HT1080 (cell line): ENCODE results near the gene RASD2. TPM values are rescaled to one million over a fixed set of nuclear protein-coding genes. Genes with fewer than 3 reads are reported as not detected.
"Not testable (repeated sequence)": the region's sequence is repeated elsewhere in the genome, so short reads cannot be mapped to it uniquely, and the experiment has no call there.

ENCODE experiments used
- DNase-seq: peaks from one replicate; pipeline ENCODE4 v3.0.0-alpha.2; 2015; ENCODE audit warnings: low read depth
- polyA plus RNA-seq, 2 experiments: library from polyadenylated mRNA; depleted of rRNA; stranded (reverse); fragments of >200 nt; gene quantifications; 2 replicates each; pipeline ENCODE4 v1.2.3, GENCODE V29; 2015
- total RNA-seq: library from RNA; depleted of rRNA; stranded (reverse); fragments of >200 nt; shearing (Covaris generic); gene quantifications from 2 replicates; pipeline ENCODE4 v1.2.3, GENCODE V29; 2014; rRNA removed

The RASD2 gene, protein sequence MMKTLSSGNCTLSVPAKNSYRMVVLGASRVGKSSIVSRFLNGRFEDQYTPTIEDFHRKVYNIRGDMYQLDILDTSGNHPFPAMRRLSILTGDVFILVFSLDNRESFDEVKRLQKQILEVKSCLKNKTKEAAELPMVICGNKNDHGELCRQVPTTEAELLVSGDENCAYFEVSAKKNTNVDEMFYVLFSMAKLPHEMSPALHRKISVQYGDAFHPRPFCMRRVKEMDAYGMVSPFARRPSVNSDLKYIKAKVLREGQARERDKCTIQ
- total RNA-seq, result not detected in 2 replicates
- polyA plus RNA-seq (2015; cell fraction: cytosol; rRNA removed), result 0.03 and 0.12 TPM in 2 replicates
- 0.07 TPM in 1 of 2 replicates, not detected in the other for polyA plus RNA-seq (2015; cell fraction: nucleus; rRNA removed)

DNA sequence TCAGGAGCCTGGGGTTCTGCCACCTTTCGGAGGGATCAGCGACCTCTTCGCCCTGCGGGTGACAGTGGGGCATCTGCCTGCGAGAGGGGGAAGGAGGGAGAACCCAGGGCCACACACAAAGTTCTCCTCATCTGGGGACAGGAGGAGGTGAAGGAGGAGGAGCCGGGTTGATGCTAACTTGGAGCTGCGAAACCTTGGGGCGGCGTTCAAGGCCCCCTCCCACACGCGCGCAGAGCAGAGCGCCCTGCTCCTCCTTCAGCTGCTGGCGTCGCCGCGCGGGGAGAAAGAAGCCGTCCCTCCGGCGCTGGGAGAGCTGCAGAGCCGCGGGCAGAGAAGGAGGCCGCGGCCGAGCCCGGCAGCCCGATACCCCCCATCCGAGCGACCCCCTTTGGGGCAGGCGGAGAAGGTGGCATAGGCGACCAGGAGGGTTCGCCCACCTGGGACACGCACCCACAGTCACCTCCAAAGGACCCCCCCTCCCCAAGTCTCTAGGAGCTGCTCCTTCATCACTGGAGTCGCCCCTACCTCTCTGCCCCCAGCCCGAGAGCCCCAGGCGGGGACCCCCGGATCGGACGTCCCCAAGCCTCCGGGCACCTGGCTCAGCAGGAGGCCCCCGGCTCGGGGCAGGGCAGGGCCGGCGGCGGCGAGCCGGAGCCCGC lies at the start of gene RASD2:
Gene RASD2, plus strand, starts transcription at position 237 of the 659 bp plus-strand sequence. CDS start 5,979 bp downstream, outside the sequence.
- no peak for DNase-seq

DNA sequence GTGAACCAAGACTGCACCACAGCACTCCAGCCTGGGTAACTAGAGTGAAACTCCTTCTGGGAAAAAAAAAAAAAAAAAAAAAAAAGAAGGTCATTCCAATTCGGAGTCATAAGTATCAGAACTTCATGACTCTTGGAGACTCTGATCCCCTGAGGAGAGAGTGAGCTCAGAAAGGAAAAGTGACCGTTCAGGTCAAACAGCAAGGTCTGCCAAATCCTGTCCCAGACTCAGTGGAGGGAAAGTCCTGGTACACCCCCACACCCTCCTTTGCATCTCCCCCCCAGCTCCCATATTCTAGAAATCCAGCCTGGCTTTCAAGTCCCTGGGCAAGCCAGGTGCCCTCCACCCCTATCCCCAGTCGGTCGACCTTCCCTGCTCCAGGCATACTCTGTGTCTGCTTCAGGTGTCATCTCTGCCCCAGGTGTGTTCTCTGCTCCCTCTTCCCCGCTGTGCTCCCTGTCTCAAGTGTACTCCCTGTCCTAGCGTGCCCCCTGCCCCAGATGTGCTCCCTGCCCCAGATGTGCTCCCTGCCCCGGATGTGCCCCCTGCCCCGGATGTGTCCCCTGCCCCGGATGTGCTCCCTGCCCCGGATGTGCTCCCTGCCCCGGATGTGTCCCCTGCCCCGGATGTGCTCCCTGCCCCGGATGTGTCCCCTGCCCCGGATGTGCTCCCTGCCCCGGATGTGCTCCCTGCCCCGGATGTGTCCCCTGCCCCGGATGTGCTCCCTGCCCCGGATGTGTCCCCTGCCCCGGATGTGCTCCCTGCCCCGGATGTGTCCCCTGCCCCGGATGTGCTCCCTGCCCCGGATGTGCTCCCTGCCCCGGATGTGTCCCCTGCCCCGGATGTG lies 49.3 kb upstream of the RASD2 start:
- not testable (repeated sequence) for DNase-seq

DNA sequence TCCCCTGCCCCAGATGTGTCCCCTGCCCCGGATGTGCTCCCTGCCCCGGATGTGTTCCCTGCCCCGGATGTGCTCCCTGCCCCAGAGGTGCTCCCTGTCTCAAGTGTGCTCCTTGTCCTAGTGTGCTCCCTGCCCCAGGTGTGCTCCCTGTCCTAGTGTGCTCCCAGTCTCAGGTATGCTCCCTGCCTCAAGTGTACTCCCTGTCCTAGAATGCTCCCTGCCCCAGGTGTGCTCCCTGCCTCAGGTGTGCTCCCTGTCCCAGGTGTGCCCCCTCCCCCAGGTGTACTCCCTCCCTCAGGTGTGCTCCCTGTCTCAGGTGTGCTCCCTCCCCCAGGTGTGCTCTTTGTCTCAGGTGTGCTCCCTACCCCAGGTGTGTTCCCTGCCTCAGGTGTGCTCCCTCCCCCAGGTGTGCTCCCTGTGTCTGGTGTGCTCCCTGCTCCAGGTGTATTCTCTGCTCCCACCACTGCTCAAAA lies 48.7 kb upstream of the RASD2 start:
- no peak for DNase-seq

DNA sequence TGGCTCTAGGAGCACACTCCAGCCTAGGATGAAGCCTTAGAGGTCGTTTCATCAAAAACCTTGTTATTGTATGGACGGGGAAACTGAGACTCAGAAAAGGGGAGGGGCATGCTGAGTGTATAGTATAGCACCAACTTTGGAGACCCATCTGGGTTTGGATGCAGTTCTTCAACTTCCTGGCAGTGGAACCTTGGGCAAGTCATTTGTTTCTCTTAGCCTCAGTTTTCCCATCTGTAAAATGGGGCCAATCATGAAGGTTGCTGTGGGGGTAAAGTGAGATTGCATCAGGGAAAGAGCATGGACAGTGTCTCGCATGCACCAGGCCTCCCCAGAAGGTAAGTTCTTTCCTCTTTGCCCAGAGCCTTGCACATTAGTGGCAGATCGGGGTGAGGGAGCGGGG lies 47.6 kb upstream of the RASD2 start:
- no peak for DNase-seq

DNA sequence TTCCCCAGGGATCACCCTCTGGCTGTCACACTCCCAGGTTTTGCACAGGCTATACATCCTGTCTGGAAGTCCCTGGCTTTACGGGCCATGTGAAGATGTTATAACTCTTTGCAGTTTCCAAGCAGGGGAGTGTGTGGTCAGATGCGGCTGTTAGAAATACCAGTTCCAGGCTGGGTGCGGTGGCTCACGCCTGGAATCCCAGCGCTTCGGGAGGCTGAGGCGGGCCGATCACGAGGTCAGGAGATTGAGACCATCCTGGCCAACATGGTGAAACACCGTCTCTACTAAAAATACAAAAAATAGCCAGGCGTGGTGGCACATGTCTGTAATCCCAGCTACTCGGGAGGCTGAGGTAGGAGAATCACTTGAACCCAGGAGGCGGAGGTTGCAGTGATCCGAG lies 44.9 kb upstream of the RASD2 start:
- not testable (repeated sequence) for DNase-seq

DNA sequence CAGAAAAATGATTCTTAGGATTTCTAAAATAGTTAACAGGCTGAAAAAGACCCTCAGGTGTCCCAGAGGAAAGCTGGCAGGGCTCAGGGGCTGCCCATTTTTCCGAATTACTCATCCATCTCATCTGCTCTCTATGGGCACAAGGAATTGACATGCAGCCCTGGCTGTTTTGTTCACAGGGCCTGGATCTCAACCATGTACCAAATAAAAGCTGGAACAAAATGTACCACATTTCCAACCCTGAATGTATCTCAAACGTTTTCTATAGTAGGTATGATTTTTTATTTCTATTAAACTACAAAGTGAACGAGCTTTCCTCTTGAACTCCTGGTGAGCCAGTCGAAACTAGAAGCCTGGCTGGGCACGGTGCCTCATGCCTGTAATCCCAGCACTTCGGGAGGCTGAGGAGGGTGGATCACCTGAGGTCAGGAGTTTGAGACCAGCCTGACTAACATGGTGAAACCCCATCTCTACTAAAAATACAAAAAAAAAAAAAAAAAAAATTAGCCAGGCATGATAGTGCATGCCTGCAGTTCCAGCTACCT lies 43.8 kb upstream of the RASD2 start:
- DNase-seq, result no peak

DNA sequence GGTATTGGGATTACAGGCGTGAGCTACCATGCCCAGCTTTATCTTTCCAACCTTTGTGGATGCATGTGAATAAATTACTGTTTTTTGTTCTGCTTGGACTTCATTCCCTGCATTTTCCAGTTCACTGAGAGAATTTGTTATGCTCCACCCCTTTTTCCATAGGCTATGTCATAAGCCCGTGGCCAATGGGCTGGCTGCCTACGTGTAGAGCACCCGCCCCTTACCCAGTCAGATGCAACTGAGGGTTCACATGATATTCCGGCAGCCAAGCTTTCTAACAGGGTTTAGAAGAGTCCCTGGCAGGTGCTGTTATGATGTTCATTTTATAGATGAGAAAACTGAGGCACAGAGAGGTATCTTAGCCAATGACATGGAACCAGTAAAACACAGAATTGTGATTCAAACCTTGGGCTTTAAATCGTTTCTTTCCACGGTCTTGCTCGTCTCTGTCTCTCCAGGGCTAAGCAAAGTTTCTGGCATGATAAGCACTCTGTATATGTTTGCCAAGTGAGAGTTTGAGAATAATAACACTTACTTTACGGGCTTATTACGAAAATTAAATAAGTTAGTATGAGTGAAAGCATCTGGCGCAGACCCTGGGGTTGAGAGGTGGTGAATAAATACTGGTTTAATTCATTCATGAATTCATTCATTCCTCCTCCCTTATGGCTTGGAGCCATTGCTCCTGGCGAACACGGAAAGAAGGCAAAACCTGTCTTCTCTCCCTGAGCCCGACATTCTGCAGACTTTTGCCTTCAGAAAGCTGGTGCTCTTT lies 42.4 kb upstream of the RASD2 start:
- no peak for DNase-seq

DNA sequence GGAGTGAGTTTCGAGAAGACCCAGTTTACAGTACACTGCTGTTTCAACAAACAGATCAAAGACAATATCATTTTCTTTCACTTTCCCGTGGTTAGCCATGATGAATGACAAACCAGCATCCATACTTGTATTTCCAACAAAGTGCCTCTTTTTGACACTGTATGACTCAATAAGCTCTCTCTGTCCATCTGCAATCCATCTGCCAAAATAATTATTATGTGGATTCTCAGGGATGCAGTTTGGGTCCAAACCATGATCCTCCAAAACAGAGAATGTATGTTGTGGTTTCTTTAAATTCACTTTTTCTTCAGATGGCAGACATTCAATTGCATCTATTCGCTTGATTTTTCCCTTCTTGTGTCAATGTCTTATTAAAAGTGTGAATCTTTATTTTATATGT lies 37.8 kb upstream of the RASD2 start:
- no peak for DNase-seq

DNA sequence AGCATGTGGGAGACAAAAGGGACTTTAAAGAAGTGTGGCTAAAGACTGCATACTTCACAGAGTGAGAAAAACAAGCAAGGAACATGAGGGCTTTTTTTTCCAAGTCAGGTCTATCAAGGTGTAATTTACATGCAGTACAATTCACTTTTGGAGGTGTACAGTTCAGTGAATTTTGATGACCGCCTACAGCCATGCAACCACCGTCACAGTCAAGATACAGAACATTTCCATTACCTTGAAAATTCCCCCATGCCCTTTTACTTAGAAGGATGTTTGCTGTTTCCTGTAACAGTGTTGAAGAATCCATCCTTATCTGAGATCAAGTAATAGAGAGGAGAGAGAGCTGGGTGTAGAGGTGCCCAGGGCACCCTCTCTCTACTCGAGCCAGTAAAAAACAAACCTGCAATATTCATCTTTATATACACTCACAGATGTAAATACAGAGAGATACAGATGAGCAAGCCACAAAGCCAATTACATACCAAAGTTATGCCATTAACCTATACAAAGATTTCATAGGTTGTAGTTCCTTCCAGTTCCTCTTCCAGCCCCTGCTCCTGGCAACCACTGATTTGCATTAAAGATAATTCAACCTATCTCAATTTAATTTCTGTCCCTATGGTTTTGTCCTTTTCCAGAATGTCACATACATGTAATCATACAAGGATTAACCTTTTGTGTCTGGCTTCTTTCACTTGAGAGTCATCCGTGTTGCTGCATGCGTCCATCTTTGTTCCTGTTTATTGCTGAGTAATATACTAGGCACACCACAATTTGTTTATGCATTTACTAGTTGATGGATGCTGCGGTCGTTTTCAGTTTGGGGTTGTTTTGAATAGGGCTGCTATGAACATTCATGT lies 35.0 kb upstream of the RASD2 start:
- DNase-seq, result no peak

DNA sequence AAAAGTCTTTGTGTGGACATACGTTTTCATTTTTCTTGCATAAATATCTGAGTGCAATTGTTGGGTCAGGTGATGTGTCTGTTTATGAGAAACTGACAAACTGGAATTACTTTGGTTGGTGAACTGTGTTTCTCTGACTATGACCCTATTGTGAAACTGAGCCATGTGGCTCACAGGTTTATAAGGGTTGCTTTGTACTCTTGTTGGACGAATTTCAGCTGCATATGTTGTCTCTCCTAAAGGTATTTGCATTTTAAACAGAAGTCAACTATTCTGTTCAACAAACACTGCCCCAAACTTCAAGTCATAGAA lies 34.4 kb upstream of the RASD2 start:
- no peak for DNase-seq

DNA sequence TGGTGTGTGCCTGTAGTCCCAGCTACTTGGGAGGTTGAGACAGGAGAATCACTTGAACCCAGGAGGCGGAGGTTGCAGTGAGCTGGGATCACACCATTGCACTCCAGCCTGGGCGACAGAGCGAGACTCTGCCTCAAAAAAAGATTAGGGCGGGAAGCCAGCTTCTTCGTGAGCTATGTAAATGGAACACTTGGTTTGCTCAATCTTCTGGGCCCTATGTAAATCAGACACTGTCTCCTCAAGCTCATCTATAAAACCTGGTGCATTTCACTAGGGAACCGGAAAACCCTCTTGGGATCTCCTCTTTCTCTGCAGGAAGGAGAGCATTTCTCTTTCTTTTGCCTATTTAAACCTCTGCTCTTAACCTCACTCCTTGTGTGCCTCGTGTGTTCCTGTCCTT lies 32.8 kb upstream of the RASD2 start:
- DNase-seq, result not testable (repeated sequence)

DNA sequence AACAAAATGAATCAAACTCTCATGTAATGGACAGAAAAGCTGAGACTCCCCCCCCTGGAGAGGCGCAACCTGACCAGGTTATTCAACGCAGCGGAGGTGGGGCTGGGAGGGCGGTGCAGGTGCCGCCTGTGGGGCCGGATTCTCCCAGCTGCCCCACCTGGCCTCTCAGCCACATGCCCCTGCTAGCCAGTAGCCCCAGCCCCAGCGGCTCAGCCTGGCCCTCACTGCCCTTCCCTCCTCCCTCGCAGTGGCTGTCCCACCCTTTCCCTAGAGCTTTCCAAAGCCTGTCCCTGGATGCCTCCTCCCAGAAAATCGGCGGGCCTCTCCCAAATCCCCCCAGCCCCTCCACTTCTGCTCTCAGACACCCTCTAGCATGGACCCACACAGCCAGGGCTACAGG lies 31.2 kb upstream of the RASD2 start:
- no peak for DNase-seq

DNA sequence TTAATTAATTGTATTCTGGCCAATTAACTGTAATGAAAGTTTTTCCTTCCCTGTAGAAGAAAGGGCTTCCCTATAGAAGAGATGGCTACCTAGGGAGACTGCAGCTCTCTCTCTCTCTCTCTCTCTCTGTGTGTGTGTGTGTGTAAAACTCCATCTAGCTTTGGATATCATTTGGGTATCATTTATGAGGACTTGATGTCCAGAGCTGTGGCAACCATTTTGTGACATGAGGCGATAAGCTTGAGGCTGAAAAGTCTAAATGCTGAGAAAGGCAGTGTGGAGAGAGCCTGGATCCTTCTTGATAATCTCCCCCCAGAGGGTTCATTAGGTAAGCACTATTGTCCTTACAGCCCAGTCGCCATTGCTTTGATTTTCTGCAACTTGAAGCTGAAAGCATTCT lies 30.7 kb upstream of the RASD2 start:
- no peak for DNase-seq

DNA sequence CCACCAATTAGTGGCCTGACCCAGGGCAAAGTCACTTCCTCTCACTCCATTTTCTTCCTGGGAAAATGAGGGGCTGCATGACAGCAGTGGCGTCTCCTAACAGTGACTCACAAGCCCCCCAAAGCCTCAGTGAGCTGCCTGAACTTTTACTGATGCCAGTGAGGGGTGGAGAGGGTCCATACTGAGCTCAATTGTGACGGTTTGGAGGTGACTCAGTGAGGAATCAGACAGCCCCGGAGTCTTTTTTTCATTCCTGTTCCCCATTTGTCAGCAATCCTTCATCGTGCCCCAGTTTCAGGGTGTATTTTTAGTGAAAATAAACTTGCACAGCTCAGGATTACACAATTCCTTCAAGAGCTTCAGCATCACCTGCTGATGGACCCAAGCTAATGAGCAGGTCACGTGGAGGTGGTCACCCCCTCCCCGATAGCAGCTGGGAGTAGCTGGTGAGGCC lies 30.1 kb upstream of the RASD2 start:
- peak; percentile 3 for DNase-seq

DNA sequence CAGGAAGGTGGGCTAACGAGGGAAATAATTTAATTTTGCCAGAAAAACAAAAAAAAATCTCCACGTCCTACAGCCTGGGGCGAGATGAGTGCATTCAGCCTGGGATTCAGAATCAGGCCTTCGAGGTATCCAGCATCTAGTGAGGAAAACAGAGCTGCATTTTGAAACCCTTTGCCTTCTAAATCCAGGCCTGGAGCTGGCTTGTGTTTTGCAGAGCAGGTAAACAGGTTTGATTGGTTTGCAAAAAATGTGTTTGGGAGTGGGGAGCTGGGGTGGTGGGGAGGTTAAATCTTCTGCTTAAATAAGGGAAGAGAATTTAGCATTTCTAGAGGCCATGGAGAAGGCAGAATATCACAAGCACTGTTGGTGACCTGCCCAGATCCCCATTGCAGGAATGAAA lies 29.7 kb upstream of the RASD2 start:
- no peak for DNase-seq

DNA sequence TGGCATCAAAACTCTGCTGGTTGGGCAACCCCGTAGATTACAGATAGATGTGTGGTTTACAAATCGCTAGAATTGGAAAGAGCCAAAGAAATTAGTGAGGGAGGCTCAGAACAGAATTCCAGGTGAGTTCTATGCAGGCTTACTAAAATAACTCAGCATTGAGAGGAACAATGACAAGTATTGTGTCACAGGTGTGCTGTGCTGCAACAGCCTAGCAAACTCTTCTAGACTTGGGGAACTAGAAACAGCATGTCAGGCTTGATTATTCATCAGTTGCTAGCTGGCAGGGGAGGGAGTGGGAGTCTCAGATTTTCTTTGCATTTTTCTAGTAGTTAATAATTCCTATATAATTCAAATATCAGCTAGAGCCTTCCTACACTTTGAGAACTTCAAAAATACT lies 26.3 kb upstream of the RASD2 start:
- no peak for DNase-seq

DNA sequence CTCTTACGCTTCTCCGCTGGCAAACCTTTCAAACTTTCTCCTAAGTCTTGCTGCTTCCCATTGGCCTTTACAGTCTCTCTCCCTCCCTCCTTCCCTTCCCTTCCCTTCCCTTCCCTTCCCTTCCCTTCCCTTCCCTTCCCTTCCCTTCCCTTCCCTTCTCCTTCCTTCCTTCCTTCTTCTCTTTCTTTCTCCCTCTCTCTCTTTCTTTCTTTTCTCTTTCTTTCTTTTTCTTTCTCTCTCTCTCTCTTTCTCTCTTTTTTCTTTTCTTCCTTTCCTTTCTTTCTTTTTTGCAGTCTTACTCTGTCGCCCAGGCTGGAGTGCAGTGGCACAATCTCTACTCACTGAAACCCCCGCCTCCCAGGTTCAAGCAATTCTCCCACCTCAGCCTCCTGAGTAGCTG lies 24.7 kb upstream of the RASD2 start:
- DNase-seq, result not testable (repeated sequence)

DNA sequence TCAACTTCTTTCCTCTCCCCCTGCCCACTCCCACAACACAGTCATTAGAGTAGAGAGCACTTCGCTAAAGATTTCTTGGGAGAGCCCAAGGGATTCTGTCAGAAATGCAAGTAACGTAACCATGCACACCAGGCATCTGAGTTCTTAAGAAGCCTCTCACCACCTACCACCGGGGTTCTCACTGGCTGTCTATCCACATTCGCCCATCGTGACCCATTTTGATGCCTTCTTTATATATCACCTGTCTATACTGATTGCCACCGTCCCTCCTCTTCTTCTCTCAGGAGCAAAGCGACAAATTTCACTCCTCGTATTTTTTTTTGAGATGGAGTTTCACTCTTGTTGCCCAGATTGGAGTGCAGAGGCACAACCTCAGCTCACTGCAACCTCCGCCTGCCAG lies 23.9 kb upstream of the RASD2 start:
- DNase-seq, result no peak

DNA sequence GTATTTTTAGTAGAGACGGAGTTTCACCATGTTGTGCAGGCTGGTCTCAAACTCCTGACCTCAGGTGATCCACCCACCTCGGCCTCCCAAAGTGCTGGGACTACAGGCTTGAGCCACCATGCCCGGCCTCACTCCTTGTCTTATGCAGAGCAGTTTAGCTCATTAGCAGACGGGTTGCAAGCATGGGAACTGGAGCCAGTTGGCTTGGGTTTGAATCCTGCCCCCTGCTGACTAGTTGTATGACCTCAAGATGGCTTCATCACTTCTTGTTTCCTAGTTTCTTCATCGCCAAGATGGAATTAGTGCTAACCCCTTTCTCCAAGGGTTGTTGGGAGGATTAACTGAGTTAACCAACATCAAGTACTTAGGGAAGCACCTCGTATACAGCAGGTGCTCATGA lies 23.4 kb upstream of the RASD2 start:
- DNase-seq, result no peak
